Mucosa of stomach (tissue), 1 donor: ENCODE results near the gene TTC31.
A peak's percentile ranks its signal among the peaks of the same experiment; 100 is the strongest.

ENCODE experiments used
- H3K27me3 ChIP-seq: one replicate; pipeline ENCODE4 v1.7.0; 2013; ENCODE audit warnings: mild to moderate bottlenecking, low read length; ENCODE audit not compliant: control insufficient read depth, insufficient read depth
- H3K36me3 ChIP-seq: one replicate; pipeline ENCODE4 v1.7.0; 2013; ENCODE audit warnings: low read length; ENCODE audit not compliant: control insufficient read depth, insufficient read depth
- H3K4me1 ChIP-seq: one replicate; pipeline ENCODE4 v1.7.0; 2013; ENCODE audit warnings: mild to moderate bottlenecking, low read length; ENCODE audit not compliant: control insufficient read depth, insufficient read depth
- H3K4me3 ChIP-seq: one replicate; pipeline ENCODE4 v1.7.0; 2013; ENCODE audit warnings: low read length
- H3K9ac ChIP-seq: one replicate; pipeline ENCODE4 v1.7.0; 2013; ENCODE audit warnings: mild to moderate bottlenecking, low read length, moderate library complexity
- H3K9me3 ChIP-seq: one replicate; pipeline ENCODE4 v1.7.0; 2013; ENCODE audit warnings: mild to moderate bottlenecking, low read length, moderate library complexity; ENCODE audit not compliant: control insufficient read depth
- donor health status: Pancreatic carcinoma.

The TTC31 gene

GRCh38 chr2:74530239-74531187 lies 47.6 kb downstream of the TTC31 start:
- H3K27me3 ChIP-seq = no peaks in the 10 kb centered on the region
- H3K9ac ChIP-seq = peak overlapping the region; percentile 94
- peak overlapping the region; percentile 64 for H3K4me3 ChIP-seq
- H3K36me3 ChIP-seq = peaks cover 16% of the 10 kb centered on the region
- H3K4me1 ChIP-seq = peaks cover 27% of the 10 kb centered on the region
- H3K9me3 ChIP-seq = no peaks in the 10 kb centered on the region

GRCh38 chr2:74531666-74532065 lies 48.8 kb downstream of the TTC31 start:
- Histone ChIP-seq H3K27me3 (no peaks in the 10 kb centered on the region), H3K9me3 (no peaks in the 10 kb centered on the region), H3K4me1 (peaks cover 25% of the 10 kb centered on the region), H3K36me3 (peaks cover 13% of the 10 kb centered on the region), H3K9ac (no peak overlapping the region), H3K4me3 (no peak overlapping the region)

- H3K27me3 ChIP-seq = no peaks in the 10 kb centered on the region
- H3K9me3 ChIP-seq = no peaks in the 10 kb centered on the region
- H3K36me3 ChIP-seq = peaks cover 8% of the 10 kb centered on the region
- no peak overlapping the region for H3K4me3 ChIP-seq
- H3K9ac ChIP-seq = no peak overlapping the region
- peaks cover 25% of the 10 kb centered on the region for H3K4me1 ChIP-seq
Measured at GRCh38 chr2:74532222-74532621, 49.3 kb downstream of the TTC31 start.

- Histone ChIP-seq H3K36me3 (no peaks in the 10 kb centered on the region), H3K9me3 (no peaks in the 10 kb centered on the region)
Measured at GRCh38 chr2:74533464-74533863, 50.6 kb downstream of the TTC31 start.

GRCh38 chr2:74534411-74534810 lies 51.5 kb downstream of the TTC31 start:
- no peaks in the 10 kb centered on the region for H3K9me3 ChIP-seq
- peaks cover 11% of the 10 kb centered on the region for H3K4me1 ChIP-seq
- no peak overlapping the region for H3K9ac ChIP-seq
- no peak overlapping the region for H3K4me3 ChIP-seq
- no peaks in the 10 kb centered on the region for H3K36me3 ChIP-seq
- no peaks in the 10 kb centered on the region for H3K27me3 ChIP-seq

More at GRCh38 chr2:74533464-74533863, 50.6 kb downstream of the TTC31 start:
- peaks cover 16% of the 10 kb centered on the region for H3K4me1 ChIP-seq
- H3K4me3 ChIP-seq = no peak overlapping the region
- no peaks in the 10 kb centered on the region for H3K27me3 ChIP-seq
- H3K9ac ChIP-seq = no peak overlapping the region

GRCh38 chr2:74535440-74535965 lies 52.6 kb downstream of the TTC31 start:
- H3K27me3 ChIP-seq = no peaks in the 10 kb centered on the region
- no peaks in the 10 kb centered on the region for H3K9me3 ChIP-seq
- H3K4me1 ChIP-seq = peaks cover 11% of the 10 kb centered on the region
- no peaks in the 10 kb centered on the region for H3K36me3 ChIP-seq
- no peak overlapping the region for H3K4me3 ChIP-seq
- no peak overlapping the region for H3K9ac ChIP-seq

- Histone ChIP-seq H3K9ac (no peak overlapping the region), H3K4me1 (peaks cover 3% of the 10 kb centered on the region)
Measured at GRCh38 chr2:74536166-74536950, 53.5 kb downstream of the TTC31 start.

GRCh38 chr2:74537140-74537539 lies 54.3 kb downstream of the TTC31 start:
- no peaks in the 10 kb centered on the region for H3K36me3 ChIP-seq
- no peaks in the 10 kb centered on the region for H3K4me1 ChIP-seq
- no peak overlapping the region for H3K9ac ChIP-seq
- no peak overlapping the region for H3K4me3 ChIP-seq
- no peaks in the 10 kb centered on the region for H3K27me3 ChIP-seq
- H3K9me3 ChIP-seq = no peaks in the 10 kb centered on the region

More at GRCh38 chr2:74536166-74536950, 53.5 kb downstream of the TTC31 start:
- H3K9me3 ChIP-seq = no peaks in the 10 kb centered on the region
- H3K36me3 ChIP-seq = no peaks in the 10 kb centered on the region
- no peak overlapping the region for H3K4me3 ChIP-seq
- no peaks in the 10 kb centered on the region for H3K27me3 ChIP-seq

GRCh38 chr2:74538881-74539339 lies 56.0 kb downstream of the TTC31 start:
- H3K36me3 ChIP-seq = no peaks in the 10 kb centered on the region
- H3K9me3 ChIP-seq = no peaks in the 10 kb centered on the region
- no peak overlapping the region for H3K9ac ChIP-seq
- no peaks in the 10 kb centered on the region for H3K27me3 ChIP-seq
- no peak overlapping the region for H3K4me3 ChIP-seq
- H3K4me1 ChIP-seq = no peaks in the 10 kb centered on the region

GRCh38 chr2:74540291-74540690 lies 57.4 kb downstream of the TTC31 start:
- H3K4me3 ChIP-seq = no peak overlapping the region
- no peak overlapping the region for H3K9ac ChIP-seq

GRCh38 chr2:74542978-74543377 lies 60.1 kb downstream of the TTC31 start:
- H3K9ac ChIP-seq = no peak overlapping the region
- no peaks in the 10 kb centered on the region for H3K36me3 ChIP-seq
- no peaks in the 10 kb centered on the region for H3K27me3 ChIP-seq
- H3K4me1 ChIP-seq = no peaks in the 10 kb centered on the region
- no peak overlapping the region for H3K4me3 ChIP-seq
- no peaks in the 10 kb centered on the region for H3K9me3 ChIP-seq

More at GRCh38 chr2:74540291-74540690, 57.4 kb downstream of the TTC31 start:
- Histone ChIP-seq H3K27me3 (no peaks in the 10 kb centered on the region), H3K4me1 (no peaks in the 10 kb centered on the region), H3K9me3 (no peaks in the 10 kb centered on the region), H3K36me3 (no peaks in the 10 kb centered on the region)
